Activated T-cell treated with anti-CD3 and anti-CD28 coated beads, Interleukin-2, amount 50 U/mL, for 48 hours (primary cell): ENCODE results near the gene AQP3.
"Not testable (repeated sequence)": the region's sequence is repeated elsewhere in the genome, so short reads cannot be mapped to it uniquely, and the experiment has no call there.

Experiments used
- DNase-seq, 2 experiments: peaks; one replicate each; pipeline ENCODE4 v3.0.0-alpha.2; 2020

Gene AQP3

DNA sequence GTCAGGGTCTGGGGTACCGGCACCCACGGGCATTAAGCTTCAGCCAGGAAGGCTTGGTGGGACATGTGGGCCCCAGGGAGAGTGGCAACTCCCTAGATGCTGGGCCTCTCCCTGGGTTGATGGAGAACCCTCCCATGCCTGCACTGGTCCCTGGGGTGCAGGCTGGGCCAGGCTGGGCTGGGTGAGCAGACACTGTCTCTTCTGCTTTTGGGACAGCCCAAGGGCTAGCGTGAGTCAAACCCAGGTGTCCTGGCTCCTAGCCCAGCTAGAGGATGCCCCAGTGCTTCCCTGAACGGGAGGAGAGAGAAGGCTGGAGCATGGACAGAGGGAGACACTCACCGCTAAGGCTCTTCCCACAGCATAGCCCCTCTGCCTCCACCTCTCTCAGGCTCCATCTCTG lies 39.3 kb downstream of the AQP3 start:
- DNase-seq: no peak

DNA sequence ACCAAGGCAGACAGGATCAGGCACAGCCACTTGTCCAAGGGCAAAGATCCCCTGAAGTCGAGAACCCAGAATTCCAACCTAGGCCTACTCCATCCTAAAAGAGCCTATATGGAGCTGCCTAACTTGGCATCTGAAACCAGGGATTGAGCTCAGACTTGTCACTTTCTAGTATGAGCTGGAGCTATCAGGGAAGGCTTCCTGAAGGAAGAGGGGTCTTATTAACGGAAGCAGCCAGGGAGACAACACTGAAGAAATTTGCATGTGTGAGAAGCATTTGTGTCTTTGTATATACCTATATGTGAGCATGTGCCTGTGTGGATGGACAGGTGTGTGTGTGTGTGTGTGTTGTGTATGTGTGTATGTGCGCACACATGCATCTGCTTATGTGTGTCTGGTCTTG lies 40.3 kb downstream of the AQP3 start:
- no peak for DNase-seq

DNA sequence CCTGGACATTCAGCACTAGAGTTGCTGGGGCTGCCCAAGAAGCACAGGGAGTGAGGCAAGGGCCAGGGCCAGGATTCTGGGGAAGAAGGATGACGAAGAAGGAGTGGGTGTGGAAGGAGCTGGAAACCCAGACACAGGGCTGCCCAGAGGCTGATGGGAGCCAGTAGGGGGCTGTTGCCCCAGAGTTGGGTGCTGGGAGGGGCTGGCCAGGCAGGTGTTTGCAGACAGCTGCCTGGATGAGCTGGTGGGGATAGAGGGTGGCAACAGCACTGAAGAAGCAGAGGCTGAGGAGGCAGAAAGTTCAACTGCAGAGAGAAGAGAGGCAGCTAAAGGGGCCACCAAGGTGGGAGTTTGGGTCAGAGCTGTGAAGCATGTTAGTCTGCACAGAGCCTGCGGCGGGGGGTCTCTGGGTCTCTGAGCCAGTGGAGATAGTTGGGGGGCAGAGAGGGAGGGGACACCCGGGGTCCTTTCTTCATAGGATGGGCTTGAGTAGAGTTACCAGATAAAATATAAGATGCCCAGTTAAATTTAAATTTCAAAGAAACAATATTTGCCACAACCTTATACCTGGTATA lies 42.5 kb downstream of the AQP3 start:
- no peak for DNase-seq

DNA sequence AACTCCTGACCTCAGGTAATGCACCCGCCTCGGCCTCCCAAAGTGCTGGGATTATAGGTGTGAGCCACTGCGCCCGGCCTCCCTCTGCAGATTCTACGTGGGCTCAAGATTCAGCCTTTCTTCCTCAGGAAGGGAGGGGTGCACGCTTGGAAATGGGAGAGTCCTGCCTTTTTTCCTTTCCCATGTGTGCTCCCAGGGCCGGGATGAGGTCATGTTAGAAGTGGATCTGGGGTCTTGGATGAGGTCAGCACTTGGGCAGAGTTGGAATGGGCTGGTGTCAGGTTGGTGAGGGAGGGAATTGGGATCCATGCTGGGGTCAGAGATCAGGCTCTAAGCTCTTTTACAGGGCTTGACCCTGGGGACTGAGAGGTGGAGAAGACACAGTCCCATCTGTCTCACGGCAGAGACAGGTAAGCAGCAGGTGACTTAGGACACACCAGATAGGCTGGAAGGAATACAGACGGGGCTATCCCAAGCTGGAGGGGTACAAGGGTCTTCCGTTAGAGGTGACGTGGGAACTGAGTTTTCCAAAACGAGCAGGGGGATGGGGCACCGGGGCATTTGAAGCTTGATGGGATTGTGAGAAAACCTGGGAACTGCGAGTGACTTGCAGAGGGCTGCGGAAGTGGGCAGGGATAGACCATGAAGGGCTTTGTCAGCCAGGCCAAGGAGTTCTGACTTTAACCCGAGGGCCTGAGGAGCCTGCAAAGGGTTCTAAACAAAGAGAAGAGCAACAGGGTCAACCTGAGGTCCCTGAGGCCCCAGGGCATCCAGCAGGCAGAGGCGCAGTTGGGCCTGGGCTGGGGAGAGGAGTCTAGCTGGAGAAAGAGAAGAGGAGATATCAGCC lies 43.2 kb downstream of the AQP3 start:
- DNase-seq: no peak

DNA sequence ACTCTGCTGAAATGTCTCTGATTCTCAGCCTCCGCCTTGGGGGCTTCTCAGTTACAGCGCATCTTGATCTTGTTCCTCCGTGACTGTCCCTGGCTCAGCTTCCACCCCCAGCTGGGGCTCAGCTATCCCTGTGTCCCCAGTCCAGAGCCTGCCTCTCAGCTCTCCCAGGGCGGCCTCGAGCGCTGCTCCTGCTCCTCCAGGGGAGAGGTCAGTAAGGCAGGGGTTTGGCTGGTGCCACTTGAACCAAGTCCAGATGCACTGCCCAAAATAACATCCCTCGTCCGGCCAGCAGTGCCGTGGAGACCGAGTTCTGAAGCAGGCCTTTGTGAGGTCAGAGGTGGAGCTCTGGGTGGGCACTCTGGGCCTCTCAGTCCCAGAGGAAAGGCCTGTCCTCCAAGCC lies 45.0 kb downstream of the AQP3 start, which contains the start of gene AQP7:
TSS of gene AQP7 (minus strand) at position 198 of the 400 bp plus-strand sequence. CDS start 1,306 bp downstream, outside the sequence.
- DNase-seq: not testable (repeated sequence)

DNA sequence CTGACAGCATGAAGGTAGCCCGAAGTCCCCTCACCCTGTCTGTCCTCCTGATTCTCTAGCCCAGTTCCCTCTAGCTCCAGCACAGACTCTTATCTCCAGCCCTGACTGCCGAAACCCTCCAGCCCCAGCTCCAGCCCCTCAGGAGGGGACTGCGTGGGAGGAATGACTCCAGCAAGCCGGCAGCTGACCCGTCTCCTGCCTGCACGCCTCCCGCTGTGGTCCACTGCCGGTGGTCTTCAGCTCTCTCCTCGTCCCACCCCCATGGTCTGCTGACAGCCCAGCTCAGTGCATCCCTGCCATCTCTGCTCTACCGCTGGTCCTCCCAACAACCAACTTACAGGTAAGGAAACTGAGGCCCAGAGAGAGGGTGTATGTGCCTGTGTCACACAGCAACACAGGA lies 45.6 kb downstream of the AQP3 start:
- DNase-seq: not testable (repeated sequence)

DNA sequence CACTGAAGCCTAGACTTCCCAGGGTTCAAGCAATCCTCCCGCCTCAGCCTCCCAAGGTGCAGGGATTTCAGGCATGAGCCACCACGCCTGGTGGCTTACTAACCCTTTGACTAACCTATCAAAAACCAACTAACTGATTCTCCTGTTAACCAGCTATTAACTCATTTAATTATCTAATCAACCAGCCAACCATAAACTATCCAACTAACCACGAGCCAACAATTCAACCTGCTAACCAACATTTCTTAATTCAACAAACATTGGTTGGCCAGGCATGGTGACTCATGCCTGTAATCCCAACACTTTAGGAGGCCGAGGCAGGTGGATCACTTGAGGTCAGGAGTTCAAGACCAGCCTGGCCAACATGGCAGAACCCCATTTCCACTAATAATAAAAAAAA lies 48.3 kb downstream of the AQP3 start:
- not testable (repeated sequence) for DNase-seq

DNA sequence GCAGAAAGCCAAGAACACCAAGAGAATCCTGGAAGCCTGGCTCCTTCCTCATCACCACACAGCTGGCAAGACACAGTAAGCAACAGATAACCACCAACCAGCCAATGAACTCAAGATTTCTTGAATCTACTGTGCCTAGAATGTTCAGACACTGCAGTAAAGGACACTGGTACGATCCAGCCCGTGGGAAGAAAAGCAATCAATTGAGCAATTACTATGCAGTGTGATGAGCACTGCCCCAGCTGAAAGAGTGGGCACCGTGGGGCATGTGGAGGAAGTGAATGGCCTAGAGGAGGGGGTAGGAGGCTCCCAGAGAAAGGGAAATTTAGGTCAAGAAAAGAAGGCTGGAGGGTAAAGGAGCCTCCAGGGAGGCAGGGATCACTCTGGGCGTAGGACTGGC lies 49.6 kb downstream of the AQP3 start:
- not testable (repeated sequence) for DNase-seq

DNA sequence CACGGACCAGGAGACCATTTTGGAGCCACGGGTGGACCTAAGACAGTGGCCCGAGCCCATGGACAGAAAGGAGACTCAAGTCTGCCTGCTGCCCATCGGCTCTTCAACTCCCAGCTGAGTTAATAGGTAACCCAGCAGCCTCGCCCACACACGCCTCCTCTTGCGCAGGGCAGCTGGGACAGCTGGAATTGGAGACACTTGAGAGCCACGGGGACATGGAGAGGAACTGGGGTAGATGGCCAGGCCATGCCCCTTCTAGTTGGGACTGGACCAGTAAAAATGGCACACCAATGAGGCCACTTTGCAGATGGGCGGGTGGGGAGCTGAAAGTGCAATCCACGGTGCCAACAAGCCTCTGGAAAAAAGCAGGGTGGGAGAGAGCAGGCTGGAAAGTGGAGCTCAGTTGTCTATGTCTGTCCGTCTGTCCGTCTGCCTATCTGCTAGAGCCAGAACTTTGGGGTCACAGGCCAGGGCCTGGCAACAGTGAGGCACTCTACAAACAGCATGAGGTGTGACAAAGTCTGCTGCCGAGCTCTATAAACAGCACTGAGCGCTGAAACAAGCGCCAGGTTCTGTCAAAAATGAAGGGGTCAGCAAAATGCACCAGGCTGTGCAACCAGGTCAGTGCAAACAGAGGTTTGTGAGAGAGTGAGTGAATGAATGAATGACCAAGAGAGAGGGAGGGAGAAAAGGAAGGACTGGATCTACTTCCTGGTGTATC lies 52.1 kb downstream of the AQP3 start:
- not testable (repeated sequence) for DNase-seq

DNA sequence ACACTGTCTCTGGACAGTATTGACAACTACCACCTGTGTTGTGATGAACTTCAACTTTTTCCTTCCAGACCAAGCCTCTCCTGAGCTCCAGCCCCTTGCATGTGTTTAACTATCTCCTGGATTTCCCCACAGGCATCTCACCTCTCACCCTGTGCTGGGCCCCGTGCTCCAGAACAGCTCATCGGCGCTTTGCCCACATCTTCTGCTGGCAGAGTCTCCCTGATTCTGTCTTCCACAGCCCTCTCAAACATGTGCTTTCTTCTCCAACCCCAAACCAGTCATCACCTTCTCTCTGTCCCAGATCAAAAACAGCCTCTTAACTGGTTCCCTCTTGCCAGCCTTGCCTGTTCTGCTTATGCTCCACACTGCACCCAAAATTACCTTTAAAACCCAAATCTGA lies 53.4 kb downstream of the AQP3 start:
- not testable (repeated sequence) for DNase-seq

DNA sequence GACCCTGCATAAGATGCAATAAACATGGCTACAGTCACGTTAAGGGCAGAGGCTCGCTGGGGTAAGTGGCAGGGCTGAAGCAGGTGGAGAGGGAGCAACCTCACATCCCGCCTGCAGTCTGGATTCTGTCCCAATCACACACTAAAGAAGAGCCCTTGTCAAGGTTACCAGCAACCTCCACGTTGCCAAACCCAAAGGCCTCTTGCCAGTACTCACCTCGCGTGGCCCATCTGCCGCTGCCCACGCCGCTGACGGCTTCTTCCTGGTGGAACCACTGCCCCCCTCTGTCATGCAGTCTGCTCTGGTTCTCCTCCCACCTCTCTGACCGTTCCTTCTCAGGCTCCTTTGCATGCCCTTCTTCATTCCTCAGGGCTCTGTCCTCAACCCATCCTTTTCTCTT lies 53.8 kb downstream of the AQP3 start:
- no peak for DNase-seq

DNA sequence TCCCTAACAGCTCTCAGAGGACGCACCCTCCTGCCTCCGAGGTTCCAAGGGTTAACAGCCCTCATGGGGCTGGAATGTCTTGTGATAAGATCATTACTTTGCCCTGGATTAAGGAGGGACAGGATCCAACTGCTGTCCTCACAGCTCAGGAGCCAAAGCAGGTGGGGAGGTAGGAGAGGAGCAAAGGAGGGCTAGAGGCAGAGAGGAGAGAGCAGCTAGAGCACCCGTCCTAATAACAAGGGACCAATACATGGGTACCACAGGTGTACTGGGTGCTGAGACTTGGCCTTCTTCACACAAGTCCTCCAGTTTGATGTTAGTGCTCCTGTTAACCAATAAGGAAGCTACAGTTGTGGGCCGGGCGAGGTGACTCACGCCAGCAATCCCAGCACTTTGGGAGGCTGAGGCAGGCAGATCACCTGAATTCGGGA lies 54.8 kb downstream of the AQP3 start:
- DNase-seq: not testable (repeated sequence)
